Mucosa of descending colon (tissue), 3 donors: ENCODE measurements around the gene CDCP2. TPM values are rescaled to one million over a fixed set of nuclear protein-coding genes. Genes with fewer than 3 reads are reported as not detected.

ENCODE experiments used
- ATAC-seq: fragments of 200-7000 bp; cut with Tn5 transposase; one replicate; pipeline ENCODE4 v1.9.1; 2020; ENCODE audit warnings: mild to moderate bottlenecking, moderate library complexity
- DNase-seq, 3 donors: peaks; one replicate each; pipeline ENCODE4 v3.0.0-alpha.2; 2020
- H3K36me3 ChIP-seq: fragments of 200-600 bp; one replicate; pipeline ENCODE4 v1.8.0; 2021; ENCODE audit warnings: low read depth, mild to moderate bottlenecking
- H3K4me1 ChIP-seq: fragments of 200-600 bp; one replicate; pipeline ENCODE4 v1.8.0; 2021; ENCODE audit warnings: low read depth, mild to moderate bottlenecking
- H3K4me3 ChIP-seq: fragments of 200-600 bp; one replicate; pipeline ENCODE4 v1.8.0; 2021; ENCODE audit warnings: mild to moderate bottlenecking
- H3K9me3 ChIP-seq: fragments of 200-600 bp; one replicate; pipeline ENCODE4 v1.8.0; 2021; ENCODE audit warnings: mild to moderate bottlenecking
- intact Hi-C, 2 donors: fragments of 100-400 bp; cut with DNase I in 1 of 2; cut with micrococcal nuclease in 1 of 2; formaldehyde crosslinking; loops; one replicate each; pipeline versions ENCODE4 v1.11.0 to v1.11.1; 2022; cut with DNase I, micrococcal nuclease
- total RNA-seq, 3 donors: library from RNA; stranded (reverse); fragmentation: NEBNext Ultra II Directional in 2 of 3; extraction: Animal tissue kit (Norgen Biotek cat#: 25700) in 2 of 3; gene quantifications; one replicate each; pipeline versions ENCODE4 v1.2.1 to v1.2.4, GENCODE V29; 2021 to 2023
- TF ChIP-seq, protein P1 (sequence below): fragments of 200-600 bp; IDR thresholded peaks from one replicate; pipeline ENCODE4 v1.8.0; 2022; ENCODE audit warnings: antibody characterized with exemption, mild to moderate bottlenecking
- donor health status: DM: no; HTN: no; CAD: no; lungs with moderate emphysema.
- donor health status: DM: no; HTN: no; CAD: no.
- donor health status: DM: no; HTN: yes; CAD: no.

Gene CDCP2
- total RNA-seq, 3 donors from 2014 or later: 0.09 to 0.26 TPM; not detected in 1

DNA sequence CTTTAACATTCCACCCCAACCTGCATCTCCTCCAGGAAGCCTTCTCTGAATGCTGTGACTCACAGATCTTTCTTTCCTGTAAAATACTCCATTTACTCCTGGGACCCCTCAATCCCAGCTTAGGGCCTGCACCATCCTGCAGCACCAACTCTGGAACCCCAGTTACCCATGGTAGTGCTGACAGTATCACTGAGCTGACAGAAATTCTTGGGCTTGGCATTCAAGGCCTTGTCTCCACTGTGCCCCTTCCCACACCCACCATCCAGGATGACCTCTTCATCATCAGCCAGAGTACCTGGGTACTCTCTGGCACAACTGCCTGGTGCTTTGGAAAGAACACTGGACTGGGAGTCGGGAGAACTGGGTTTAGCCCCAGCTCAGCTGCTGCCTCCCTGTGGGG, 38.7 kb upstream of the CDCP2 start:
- ATAC-seq: no peak
- TF ChIP-seq, protein P1, sequence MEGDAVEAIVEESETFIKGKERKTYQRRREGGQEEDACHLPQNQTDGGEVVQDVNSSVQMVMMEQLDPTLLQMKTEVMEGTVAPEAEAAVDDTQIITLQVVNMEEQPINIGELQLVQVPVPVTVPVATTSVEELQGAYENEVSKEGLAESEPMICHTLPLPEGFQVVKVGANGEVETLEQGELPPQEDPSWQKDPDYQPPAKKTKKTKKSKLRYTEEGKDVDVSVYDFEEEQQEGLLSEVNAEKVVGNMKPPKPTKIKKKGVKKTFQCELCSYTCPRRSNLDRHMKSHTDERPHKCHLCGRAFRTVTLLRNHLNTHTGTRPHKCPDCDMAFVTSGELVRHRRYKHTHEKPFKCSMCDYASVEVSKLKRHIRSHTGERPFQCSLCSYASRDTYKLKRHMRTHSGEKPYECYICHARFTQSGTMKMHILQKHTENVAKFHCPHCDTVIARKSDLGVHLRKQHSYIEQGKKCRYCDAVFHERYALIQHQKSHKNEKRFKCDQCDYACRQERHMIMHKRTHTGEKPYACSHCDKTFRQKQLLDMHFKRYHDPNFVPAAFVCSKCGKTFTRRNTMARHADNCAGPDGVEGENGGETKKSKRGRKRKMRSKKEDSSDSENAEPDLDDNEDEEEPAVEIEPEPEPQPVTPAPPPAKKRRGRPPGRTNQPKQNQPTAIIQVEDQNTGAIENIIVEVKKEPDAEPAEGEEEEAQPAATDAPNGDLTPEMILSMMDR: no peak
- DNase-seq: no peak
- no peak overlapping the region for H3K4me3 ChIP-seq
- intact Hi-C loops: no loop called here
- no peaks in the 10 kb centered on the region for H3K36me3 ChIP-seq
- H3K4me1 ChIP-seq: no peaks in the 10 kb centered on the region
- H3K9me3 ChIP-seq: no peaks in the 10 kb centered on the region

DNA sequence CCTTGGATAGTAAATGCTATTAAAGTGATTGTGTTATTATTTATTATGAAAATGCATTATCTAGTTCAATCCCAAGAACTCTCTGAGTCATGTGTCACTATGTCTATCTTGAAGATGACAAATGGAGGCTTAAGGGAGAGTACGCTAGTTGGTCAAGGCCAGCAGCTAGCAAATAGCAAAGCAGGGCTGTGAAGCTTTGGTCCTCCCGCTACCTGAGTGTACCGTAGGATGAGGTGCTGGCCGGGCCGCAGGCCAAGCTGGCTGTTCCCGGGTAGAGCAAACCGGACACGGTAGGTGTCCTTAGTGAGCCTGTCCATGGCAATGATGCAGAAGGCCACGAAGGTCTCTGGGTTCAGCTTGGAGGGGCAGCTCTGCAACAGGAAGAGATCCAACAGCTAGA, 37.7 kb upstream of the CDCP2 start:
- H3K4me1 ChIP-seq: no peaks in the 10 kb centered on the region
- no peaks in the 10 kb centered on the region for H3K36me3 ChIP-seq
- H3K4me3 ChIP-seq: no peak overlapping the region
- TF ChIP-seq, protein P1: no peak
- no peaks in the 10 kb centered on the region for H3K9me3 ChIP-seq
- intact Hi-C loops: no loop called here
- DNase-seq (no peak), ATAC-seq (no peak)

DNA sequence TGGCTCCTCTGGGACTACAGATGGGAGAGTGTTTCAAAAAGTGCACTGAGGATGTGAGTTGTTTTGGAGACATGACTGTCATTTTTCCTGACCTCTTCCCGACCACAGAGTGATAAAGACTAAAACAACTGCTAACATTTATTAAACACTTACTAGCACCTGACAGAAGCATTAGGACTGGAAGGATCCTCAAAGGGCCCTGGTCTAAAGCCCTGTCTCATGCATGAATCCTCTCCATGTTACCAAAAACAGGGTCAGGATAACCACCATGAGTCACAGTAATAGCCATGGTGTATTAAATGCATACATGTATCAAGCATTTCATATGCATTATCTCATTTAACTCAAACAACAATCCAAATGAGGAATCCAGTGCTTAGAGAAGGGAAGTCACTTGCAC, 35.5 kb upstream of the CDCP2 start:
- TF ChIP-seq, protein P1: no peak
- H3K36me3 ChIP-seq: no peaks in the 10 kb centered on the region
- no peaks in the 10 kb centered on the region for H3K4me1 ChIP-seq
- no peaks in the 10 kb centered on the region for H3K9me3 ChIP-seq
- DNase-seq: no peak
- ATAC-seq: no peak
- H3K4me3 ChIP-seq: no peak overlapping the region
- intact Hi-C loops: no loop called here

DNA sequence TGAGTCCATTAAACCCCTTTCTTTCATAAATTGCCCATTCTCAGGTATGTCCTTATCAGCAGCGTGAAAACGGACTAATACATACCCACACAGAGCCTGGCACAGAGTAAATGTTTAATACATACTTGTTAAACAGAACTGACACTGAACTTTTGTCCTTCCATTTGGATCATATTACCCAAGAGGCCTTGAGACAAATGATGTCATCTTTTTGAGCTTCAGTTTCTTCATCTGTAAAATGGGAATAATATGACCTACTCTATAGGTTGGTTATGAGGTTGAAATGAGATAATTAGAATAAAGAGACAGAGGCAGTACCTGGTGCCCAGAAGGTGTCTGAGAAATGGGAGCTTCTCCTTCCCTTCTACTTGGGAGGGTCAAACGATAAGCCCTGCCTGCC, 33.3 kb upstream of the CDCP2 start:
- H3K36me3 ChIP-seq: no peaks in the 10 kb centered on the region

DNA sequence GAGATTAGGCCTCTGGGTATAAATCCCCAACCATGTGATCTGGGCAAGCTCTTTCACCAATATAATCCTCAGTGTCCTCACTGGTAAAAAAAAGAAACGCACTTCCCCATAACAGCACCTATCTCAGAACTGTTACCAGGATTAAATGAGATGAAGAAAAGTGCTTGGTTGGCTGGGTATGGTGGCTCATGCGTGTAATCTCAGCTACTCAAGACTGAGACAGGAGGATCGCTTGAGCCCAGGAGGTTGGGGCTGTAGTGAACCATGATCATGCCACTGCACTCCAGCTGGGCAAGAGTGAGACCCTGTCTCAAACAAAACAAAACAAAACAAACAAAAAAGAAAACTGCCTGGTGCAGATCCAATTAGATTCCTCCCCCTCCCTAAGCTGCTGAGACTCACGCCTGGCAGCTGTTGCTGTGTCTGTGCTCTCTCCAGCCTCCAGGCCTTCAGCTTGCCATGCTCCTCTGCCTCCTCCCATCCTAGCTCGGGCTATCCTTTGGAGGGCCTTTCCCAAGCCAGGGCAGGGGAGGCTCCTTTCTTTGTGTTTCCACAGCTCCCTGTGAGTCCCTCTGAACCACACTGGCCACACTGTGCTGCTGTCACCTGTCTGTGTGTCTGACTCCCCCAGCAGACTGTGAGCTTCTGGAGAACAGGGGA, 28.0 kb upstream of the CDCP2 start:
- no peaks in the 10 kb centered on the region for H3K9me3 ChIP-seq
- TF ChIP-seq, protein P1: no peak
- H3K4me1 ChIP-seq: no peaks in the 10 kb centered on the region
- ATAC-seq (no peak), DNase-seq (no peak)
- no peak overlapping the region for H3K4me3 ChIP-seq
- H3K36me3 ChIP-seq: no peaks in the 10 kb centered on the region
- intact Hi-C loops: no loop called here

More for the DNA sequence above, 33.3 kb upstream of the CDCP2 start:
- DNase-seq (no peak), ATAC-seq (no peak)
- H3K4me1 ChIP-seq: no peaks in the 10 kb centered on the region
- TF ChIP-seq, protein P1: no peak
- intact Hi-C loops: no loop called here
- no peaks in the 10 kb centered on the region for H3K9me3 ChIP-seq
- H3K4me3 ChIP-seq: no peak overlapping the region
